Nephron progenitor cell (in vitro differentiated cells): ENCODE data around the gene WEE2.
"Not testable (repeated sequence)": the region's sequence is repeated elsewhere in the genome, so short reads cannot be mapped to it uniquely, and the experiment has no call there.

ENCODE experiments used
- DNase-seq: peaks from one replicate; pipeline ENCODE4 v3.0.0; 2021
- H3K27ac Mint-ChIP-seq: 2 replicates; pipeline ENCODE4 v1.8.0; 2021; ENCODE audit warnings: mild to moderate bottlenecking, moderate library complexity, mixed read lengths
- H3K27me3 Mint-ChIP-seq: 2 replicates; pipeline ENCODE4 v1.8.0; 2021; ENCODE audit warnings: mild to moderate bottlenecking, low read depth, mixed read lengths; ENCODE audit not compliant: poor library complexity
- H3K36me3 Mint-ChIP-seq: 2 replicates; pipeline ENCODE4 v1.8.0; 2021; ENCODE audit warnings: low read depth, mixed read lengths
- H3K4me1 Mint-ChIP-seq: 2 replicates; pipeline ENCODE4 v1.8.0; 2021; ENCODE audit warnings: mixed read lengths
- H3K4me3 Mint-ChIP-seq: 2 replicates; pipeline ENCODE4 v1.8.0; 2021; ENCODE audit warnings: mild to moderate bottlenecking, moderate library complexity, mixed read lengths
- H3K9me3 Mint-ChIP-seq: 2 replicates; pipeline ENCODE4 v1.8.0; 2021; ENCODE audit warnings: mild to moderate bottlenecking, moderate library complexity, mixed read lengths
- TF ChIP-seq, protein P1 (sequence below): fragments of 200-600 bp; sonication (generic); IDR thresholded peaks from 2 replicates; pipeline ENCODE4 v1.5.0; 2021; ENCODE audit warnings: antibody characterized with exemption

The WEE2 gene

GRCh38 chr7:141742229-141742628 lies 34.1 kb downstream of the WEE2 start:
- Mint-ChIP-seq H3K4me3 (no peak overlapping the region), H3K36me3 (peaks cover 65% of the 10 kb centered on the region), H3K27ac (no peak overlapping the region)

GRCh38 chr7:141744131-141744530 lies 36.0 kb downstream of the WEE2 start:
- Mint-ChIP-seq H3K9me3 (peaks cover 8% of the 10 kb centered on the region), H3K27me3 (no peaks in the 10 kb centered on the region), H3K4me1 (peaks cover 12% of the 10 kb centered on the region), H3K4me3 (no peak overlapping the region), H3K27ac (no peak overlapping the region), H3K36me3 (peaks cover 83% of the 10 kb centered on the region)
- TF ChIP-seq, protein P1, sequence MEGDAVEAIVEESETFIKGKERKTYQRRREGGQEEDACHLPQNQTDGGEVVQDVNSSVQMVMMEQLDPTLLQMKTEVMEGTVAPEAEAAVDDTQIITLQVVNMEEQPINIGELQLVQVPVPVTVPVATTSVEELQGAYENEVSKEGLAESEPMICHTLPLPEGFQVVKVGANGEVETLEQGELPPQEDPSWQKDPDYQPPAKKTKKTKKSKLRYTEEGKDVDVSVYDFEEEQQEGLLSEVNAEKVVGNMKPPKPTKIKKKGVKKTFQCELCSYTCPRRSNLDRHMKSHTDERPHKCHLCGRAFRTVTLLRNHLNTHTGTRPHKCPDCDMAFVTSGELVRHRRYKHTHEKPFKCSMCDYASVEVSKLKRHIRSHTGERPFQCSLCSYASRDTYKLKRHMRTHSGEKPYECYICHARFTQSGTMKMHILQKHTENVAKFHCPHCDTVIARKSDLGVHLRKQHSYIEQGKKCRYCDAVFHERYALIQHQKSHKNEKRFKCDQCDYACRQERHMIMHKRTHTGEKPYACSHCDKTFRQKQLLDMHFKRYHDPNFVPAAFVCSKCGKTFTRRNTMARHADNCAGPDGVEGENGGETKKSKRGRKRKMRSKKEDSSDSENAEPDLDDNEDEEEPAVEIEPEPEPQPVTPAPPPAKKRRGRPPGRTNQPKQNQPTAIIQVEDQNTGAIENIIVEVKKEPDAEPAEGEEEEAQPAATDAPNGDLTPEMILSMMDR: no peak
- no peak for DNase-seq

More at GRCh38 chr7:141742229-141742628, 34.1 kb downstream of the WEE2 start:
- Mint-ChIP-seq H3K4me1 (peaks cover 27% of the 10 kb centered on the region), H3K9me3 (no peaks in the 10 kb centered on the region), H3K27me3 (no peaks in the 10 kb centered on the region)
- DNase-seq: no peak
- TF ChIP-seq, protein P1: no peak

GRCh38 chr7:141748396-141748795 lies 40.2 kb downstream of the WEE2 start:
- TF ChIP-seq, protein P1: no peak
- no peak for DNase-seq
- Mint-ChIP-seq H3K4me1 (no peaks in the 10 kb centered on the region), H3K27ac (no peak overlapping the region), H3K4me3 (no peak overlapping the region), H3K27me3 (no peaks in the 10 kb centered on the region), H3K9me3 (peaks cover 49% of the 10 kb centered on the region), H3K36me3 (peaks cover 99% of the 10 kb centered on the region)

- H3K27ac Mint-ChIP-seq, H3K4me3 Mint-ChIP-seq, H3K27me3 Mint-ChIP-seq, H3K4me1 Mint-ChIP-seq: not testable (repeated sequence)
- H3K9me3 Mint-ChIP-seq: peaks cover 58% of the 10 kb centered on the region
- peaks cover 99% of the 10 kb centered on the region for H3K36me3 Mint-ChIP-seq
- peak; percentile 18 for DNase-seq
These were observed 43.8 kb downstream of the WEE2 start for GRCh38 chr7:141751904-141752303.

DNA sequence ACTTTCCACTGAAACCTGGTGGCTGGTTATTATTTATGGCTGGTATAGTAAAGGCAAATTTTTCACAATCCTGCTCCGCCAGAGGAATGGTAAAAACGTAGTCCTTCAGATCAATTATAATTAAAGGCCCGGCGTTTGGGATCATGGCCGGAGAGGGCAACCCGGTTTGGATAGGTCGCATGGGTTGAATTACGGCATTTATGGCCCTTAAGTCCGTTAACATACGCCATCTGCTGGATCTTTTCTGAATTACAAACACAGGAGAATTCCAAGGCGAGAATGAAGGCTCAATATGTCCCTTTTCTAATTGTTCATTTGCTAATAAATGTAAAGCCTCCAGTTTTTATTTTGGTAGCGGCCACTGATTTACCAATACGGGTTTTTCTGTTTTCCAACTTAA lies 44.5 kb downstream of the WEE2 start:
- no peak overlapping the region for H3K4me3 Mint-ChIP-seq
- peaks cover 58% of the 10 kb centered on the region for H3K9me3 Mint-ChIP-seq
- no peak for DNase-seq
- H3K27ac Mint-ChIP-seq: no peak overlapping the region
- H3K36me3 Mint-ChIP-seq: peaks cover 100% of the 10 kb centered on the region
- TF ChIP-seq, protein P1: peak; percentile 22
- H3K27me3 Mint-ChIP-seq: no peaks in the 10 kb centered on the region
- no peaks in the 10 kb centered on the region for H3K4me1 Mint-ChIP-seq

- TF ChIP-seq, protein P1: peak; percentile 27
- Mint-ChIP-seq H3K36me3 (peaks cover 100% of the 10 kb centered on the region), H3K4me3 (no peak overlapping the region), H3K4me1 (peaks cover 8% of the 10 kb centered on the region), H3K9me3 (peaks cover 44% of the 10 kb centered on the region), H3K27me3 (no peaks in the 10 kb centered on the region), H3K27ac (no peak overlapping the region)
- DNase-seq: peak; percentile 16
These were observed 46.8 kb downstream of the WEE2 start for GRCh38 chr7:141754939-141755338.
